WTC11 (cell line): ENCODE results near the gene CEMIP. TPM values are rescaled to one million over a fixed set of nuclear protein-coding genes. Genes with fewer than 3 reads are reported as not detected.

ENCODE experiments used
- ATAC-seq: fragments of 200-7000 bp; cut with Tn5 transposase; 2 replicates; pipeline ENCODE4 v1.10.0; 2021; ENCODE audit warnings: mild to moderate bottlenecking, moderate library complexity
- CTCF ChIA-PET: fragments of 300-600 bp; sonication (Branson Sonifier 250); formaldehyde crosslinking; loops from one replicate; lab custom pipeline; 2021; ENCODE audit warnings: antibody characterized with exemption; lab: Charles Lee
- POLR2A ChIA-PET: fragments of 350-600 bp; sonication (Branson Sonifier 250); formaldehyde crosslinking; loops from one replicate; lab custom pipeline; 2021; ENCODE audit warnings: antibody characterized with exemption; lab: Charles Lee
- DNase-seq: peaks from one replicate; pipeline ENCODE4 v3.0.0; 2021; ENCODE audit warnings: low spot score
- H3K27ac Mint-ChIP-seq: 2 replicates; pipeline ENCODE4 v1.8.0; 2021; ENCODE audit warnings: mixed read lengths
- H3K27me3 Mint-ChIP-seq: 2 replicates; pipeline ENCODE4 v1.8.0; 2021; ENCODE audit warnings: low read depth, mild to moderate bottlenecking, moderate library complexity, mixed read lengths
- H3K36me3 Mint-ChIP-seq: 2 replicates; pipeline ENCODE4 v1.8.0; 2021; ENCODE audit warnings: mixed read lengths
- H3K4me1 Mint-ChIP-seq: 2 replicates; pipeline ENCODE4 v1.8.0; 2022; ENCODE audit warnings: mixed read lengths
- H3K4me3 Mint-ChIP-seq: 2 replicates; pipeline ENCODE4 v1.8.0; 2021; ENCODE audit warnings: mild to moderate bottlenecking, moderate library complexity, mixed read lengths
- H3K9me3 Mint-ChIP-seq: 2 replicates; pipeline ENCODE4 v1.8.0; 2021; ENCODE audit warnings: mixed read lengths
- AFF4 ChIP-seq: sonication (generic); formaldehyde crosslinking; IDR thresholded peaks from 2 replicates; pipeline ENCODE4 v1.8.1; 2023; ENCODE audit warnings: mild to moderate bottlenecking, missing genetic modification reagents, borderline replicate concordance
- ARID4B ChIP-seq: sonication (generic); formaldehyde crosslinking; IDR thresholded peaks from 2 replicates; pipeline ENCODE4 v1.8.0; 2023; ENCODE audit warnings: missing genetic modification reagents, mild to moderate bottlenecking, borderline replicate concordance
- CBFB ChIP-seq: sonication (generic); formaldehyde crosslinking; IDR thresholded peaks from 2 replicates; pipeline ENCODE4 v1.8.1; 2022; ENCODE audit warnings: mild to moderate bottlenecking, low read depth, missing genetic modification reagents
- CREM ChIP-seq: sonication (generic); formaldehyde crosslinking; IDR thresholded peaks from 2 replicates; pipeline ENCODE4 v1.8.1; 2022; ENCODE audit warnings: mild to moderate bottlenecking, missing genetic modification reagents, moderate library complexity
- EMX1 ChIP-seq: fragments of 250-450 bp; sonication (Bioruptor Pico); IDR thresholded peaks from 2 replicates; pipeline ENCODE4 v1.8.0; 2021; ENCODE audit warnings: mild to moderate bottlenecking
- GRHL2 ChIP-seq: fragments of 250-450 bp; sonication (Bioruptor Pico); IDR thresholded peaks from 2 replicates; pipeline ENCODE4 v1.8.0; 2022; ENCODE audit warnings: mild to moderate bottlenecking, moderate library complexity; ENCODE audit not compliant: insufficient replicate concordance, severe bottlenecking
- IRF2 ChIP-seq: sonication (generic); formaldehyde crosslinking; IDR thresholded peaks from 2 replicates; pipeline ENCODE4 v1.8.0; 2022; ENCODE audit warnings: low read depth, missing genetic modification reagents, borderline replicate concordance
- MAX ChIP-seq: sonication (generic); formaldehyde crosslinking; IDR thresholded peaks from 2 replicates; pipeline ENCODE4 v1.8.0; 2022; ENCODE audit warnings: mild to moderate bottlenecking, missing genetic modification reagents
- NFYB ChIP-seq: sonication (generic); formaldehyde crosslinking; conservative IDR thresholded peaks from 2 replicates; pipeline ENCODE4 v1.8.0; 2022; ENCODE audit warnings: low read depth, missing genetic modification reagents
- NR1H2 ChIP-seq: sonication (generic); formaldehyde crosslinking; IDR thresholded peaks from 2 replicates; pipeline ENCODE4 v1.9.0; 2021; ENCODE audit warnings: mild to moderate bottlenecking, moderate library complexity, missing genetic modification reagents
- PREB ChIP-seq: sonication (generic); formaldehyde crosslinking; IDR thresholded peaks from 2 replicates; pipeline ENCODE4 v1.8.1; 2022; ENCODE audit warnings: mild to moderate bottlenecking, missing genetic modification reagents, moderate library complexity, borderline replicate concordance
- PRRX2 ChIP-seq: fragments of 250-450 bp; sonication (Bioruptor Pico); IDR thresholded peaks from 2 replicates; pipeline ENCODE4 v1.8.0; 2021; ENCODE audit warnings: mild to moderate bottlenecking
- RORB ChIP-seq: fragments of 250-450 bp; sonication (Bioruptor Pico); IDR thresholded peaks from 2 replicates; pipeline ENCODE4 v1.9.0; 2021; ENCODE audit warnings: mild to moderate bottlenecking
- SMAD4 ChIP-seq: sonication (generic); formaldehyde crosslinking; IDR thresholded peaks from 2 replicates; pipeline ENCODE4 v1.8.0; 2022; ENCODE audit warnings: mild to moderate bottlenecking, missing genetic modification reagents
- ZNF138 ChIP-seq: sonication (generic); formaldehyde crosslinking; conservative IDR thresholded peaks from 2 replicates; pipeline ENCODE4 v1.8.1; 2022; ENCODE audit warnings: mild to moderate bottlenecking, moderate library complexity, missing genetic modification reagents
- ZNF317 ChIP-seq: sonication (generic); formaldehyde crosslinking; IDR thresholded peaks from 2 replicates; pipeline ENCODE4 v1.8.1; 2023; ENCODE audit warnings: low read depth, mild to moderate bottlenecking, moderate library complexity, missing genetic modification reagents, borderline replicate concordance
- ZNF425 ChIP-seq: fragments of 250-450 bp; sonication (Bioruptor Pico); conservative IDR thresholded peaks from 2 replicates; pipeline ENCODE4 v1.9.0; 2021; ENCODE audit warnings: mild to moderate bottlenecking
- total RNA-seq: library from RNA; stranded (reverse); gene quantifications from 3 replicates; pipeline ENCODE4 v1.2.3, GENCODE V29; 2021

Gene CEMIP
- total RNA-seq, 1 experiment from 2014 or later = 0.87 TPM

GRCh38 chr15:80997692-80998091 lies 218.5 kb downstream of the CEMIP start (continued):
- no peak for TF ChIP-seq AFF4 (CRISPR knock-in tag)
- no peak for TF ChIP-seq ZNF138
- no peak for TF ChIP-seq EMX1 (CRISPR knock-in tag)
- no peak for TF ChIP-seq ZNF317
- TF ChIP-seq ZNF425 = no peak
- TF ChIP-seq PREB (CRISPR knock-in tag) = no peak
- no peak for TF ChIP-seq NR1H2 (CRISPR knock-in tag)
- TF ChIP-seq, all 79 proteins: peak for 0

- Mint-ChIP-seq H3K4me1 (peaks cover 10% of the 10 kb centered on the region), H3K4me3 (no peak overlapping the region), H3K36me3 (no peaks in the 10 kb centered on the region), H3K27me3 (peaks cover 10% of the 10 kb centered on the region), H3K9me3 (no peaks in the 10 kb centered on the region), H3K27ac (no peak overlapping the region)
- ATAC-seq = no peak
- POLR2A ChIA-PET = no interaction called here
- no peak for DNase-seq
- TF ChIP-seq NFYB (CRISPR knock-in tag) (peak; percentile 36; the same call in 1 of the 2 replicates), PRRX2 (CRISPR knock-in tag) (no peak)
- CTCF ChIA-PET = interaction anchor here (1.2 to 6.2 kb wide), 2 partner anchors 16 to 268 kb away, joined by 3 to 35 read pairs; no protein-coding TSS in a partner anchor
Measured at GRCh38 chr15:80998251-80998650, 219.1 kb downstream of the CEMIP start.

GRCh38 chr15:80999623-81000036 lies 220.5 kb downstream of the CEMIP start:
- DNase-seq = no peak
- ChIA-PET POLR2A (interaction anchor here (1.4 kb wide), 1 partner anchor 8 kb away, joined by 7 read pairs; no protein-coding TSS in a partner anchor), CTCF (interaction anchor here (2.1 to 6.2 kb wide), 2 partner anchors 107 to 267 kb away, joined by 4 to 35 read pairs; no protein-coding TSS in a partner anchor)
- Mint-ChIP-seq H3K36me3 (peaks cover 4% of the 10 kb centered on the region; the same call in 1 of the 2 replicates), H3K27ac (no peak overlapping the region; the same call in 1 of the 2 replicates), H3K27me3 (peaks cover 10% of the 10 kb centered on the region), H3K9me3 (no peaks in the 10 kb centered on the region), H3K4me1 (peaks cover 13% of the 10 kb centered on the region), H3K4me3 (peak overlapping the region; percentile 93)
- TF ChIP-seq RORB (no peak), CREM (CRISPR knock-in tag) (no peak), MAX (no peak), ARID4B (CRISPR knock-in tag) (no peak), SMAD4 (CRISPR knock-in tag) (no peak), CBFB (CRISPR knock-in tag) (no peak), GRHL2 (CRISPR knock-in tag) (no peak), IRF2 (CRISPR knock-in tag) (no peak), NFYB (CRISPR knock-in tag) (no peak)
- no peak for ATAC-seq
